ENCODE data around the gene FCRL5. TPM values are rescaled to one million over a fixed set of nuclear protein-coding genes. Genes with fewer than 3 reads are reported as not detected.

Gene FCRL5
- total RNA-seq, 1 donor from 2014 or later: not detected

GRCh38 chr1:157482717-157483116, 69.6 kb downstream of the FCRL5 start:
- intact Hi-C loops (cut with DNase I): no loop called here
- H3K9me3 ChIP-seq: peaks cover 0 to 7% of the 10 kb centered on the region in 2 donors
- no peak overlapping the region for H3K27ac ChIP-seq
- H3K4me1 ChIP-seq: no peaks in the 10 kb centered on the region
- no peaks in the 10 kb centered on the region for H3K36me3 ChIP-seq
- no peak for DNase-seq (ENCODE audit: low spot score in 2 of 2)
- H3K4me3 ChIP-seq: no peak overlapping the region
- no peak for TF ChIP-seq CTCF (IDR thresholded peaks at IDR 0.05)
- H3K27me3 ChIP-seq: no peaks in the 10 kb centered on the region

GRCh38 chr1:157482174-157482573, 70.1 kb downstream of the FCRL5 start:
- H3K4me1 ChIP-seq: no peaks in the 10 kb centered on the region
- H3K4me3 ChIP-seq: no peak overlapping the region
- H3K27me3 ChIP-seq: no peaks in the 10 kb centered on the region
- no peak overlapping the region for H3K27ac ChIP-seq
- H3K36me3 ChIP-seq: no peaks in the 10 kb centered on the region
- intact Hi-C loops (cut with DNase I): no loop called here
- no peak for TF ChIP-seq CTCF (IDR thresholded peaks at IDR 0.05)
- H3K9me3 ChIP-seq: peaks cover 0 to 7% of the 10 kb centered on the region in 2 donors
- DNase-seq (ENCODE audit: low spot score in 2 of 2): no peak

GRCh38 chr1:157478030-157478429, 74.3 kb downstream of the FCRL5 start:
- Histone ChIP-seq H3K4me1 (no peaks in the 10 kb centered on the region), H3K36me3 (no peaks in the 10 kb centered on the region), H3K27me3 (no peaks in the 10 kb centered on the region), H3K9me3 (peaks cover 0 to 13% of the 10 kb centered on the region in 2 donors), H3K4me3 (no peak overlapping the region), H3K27ac (no peak overlapping the region)
- intact Hi-C loops (cut with DNase I): no loop called here
- DNase-seq (ENCODE audit: low spot score in 2 of 2): no peak
- no peak for TF ChIP-seq CTCF (IDR thresholded peaks at IDR 0.05)

GRCh38 chr1:157477419-157477818, 74.9 kb downstream of the FCRL5 start:
- no peak for DNase-seq (ENCODE audit: low spot score in 2 of 2)
- peaks cover 0 to 13% of the 10 kb centered on the region in 2 donors for H3K9me3 ChIP-seq
- no peaks in the 10 kb centered on the region for H3K4me1 ChIP-seq
- H3K27me3 ChIP-seq: no peaks in the 10 kb centered on the region
- no peak overlapping the region for H3K4me3 ChIP-seq
- H3K27ac ChIP-seq: no peak overlapping the region
- no peak for TF ChIP-seq CTCF (IDR thresholded peaks at IDR 0.05)
- intact Hi-C loops (cut with DNase I): no loop called here
- no peaks in the 10 kb centered on the region for H3K36me3 ChIP-seq

GRCh38 chr1:157472959-157473358, 79.4 kb downstream of the FCRL5 start:
- no peak for TF ChIP-seq CTCF (IDR thresholded peaks at IDR 0.05)
- no peaks in the 10 kb centered on the region for H3K27me3 ChIP-seq
- intact Hi-C loops (cut with DNase I): no loop called here

More at GRCh38 chr1:157472959-157473358, 79.4 kb downstream of the FCRL5 start:
- Histone ChIP-seq H3K9me3 (peaks cover 0 to 6% of the 10 kb centered on the region in 2 donors), H3K27ac (no peak overlapping the region), H3K4me1 (no peaks in the 10 kb centered on the region), H3K4me3 (no peak overlapping the region), H3K36me3 (no peaks in the 10 kb centered on the region)
- DNase-seq (ENCODE audit: low spot score in 2 of 2): no peak

Measured in ascending aorta (tissue), 2 donors.